Subcutaneous adipose tissue (tissue), 4 donors: ENCODE measurements around the gene ARL14. TPM values are rescaled to one million over a fixed set of nuclear protein-coding genes. Genes with fewer than 3 reads are reported as not detected.

Experiments used
- total RNA-seq, 4 donors: library from RNA; depleted of rRNA; stranded (reverse); fragments of >200 nt; gene quantifications; one replicate each; pipeline ENCODE4 v1.1.0, GENCODE V29; 2016
- TF ChIP-seq, protein P1 (sequence below): fragments of 450-650 bp; IDR thresholded peaks from one replicate; pipeline ENCODE4 v1.5.1; 2016; ENCODE audit warnings: low read depth, mild to moderate bottlenecking, control low read depth, antibody characterized with exemption, moderate library complexity

Gene ARL14
- total RNA-seq, 4 donors from 2014 or later: 1.5 TPM; not detected in 3

DNA sequence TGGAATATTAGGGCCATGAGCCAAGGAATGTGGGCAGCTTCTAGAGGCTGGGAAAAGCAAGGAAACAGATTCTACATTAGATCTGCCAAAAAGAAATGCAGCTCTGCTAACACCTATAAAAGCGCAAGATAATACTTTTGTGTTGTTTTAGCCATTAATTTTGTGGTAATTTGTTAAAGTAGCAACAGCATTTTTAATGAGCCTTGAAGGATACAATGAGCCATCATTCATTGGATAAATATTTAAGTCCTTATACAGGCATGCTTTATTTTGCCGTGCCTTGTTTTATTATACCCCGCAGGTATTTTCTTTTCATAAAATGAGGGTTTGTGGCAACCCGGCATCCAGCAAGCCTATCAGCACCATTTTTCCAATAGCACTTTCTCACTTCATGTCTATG, 15.0 kb downstream of the ARL14 start:
- TF ChIP-seq, protein P1, sequence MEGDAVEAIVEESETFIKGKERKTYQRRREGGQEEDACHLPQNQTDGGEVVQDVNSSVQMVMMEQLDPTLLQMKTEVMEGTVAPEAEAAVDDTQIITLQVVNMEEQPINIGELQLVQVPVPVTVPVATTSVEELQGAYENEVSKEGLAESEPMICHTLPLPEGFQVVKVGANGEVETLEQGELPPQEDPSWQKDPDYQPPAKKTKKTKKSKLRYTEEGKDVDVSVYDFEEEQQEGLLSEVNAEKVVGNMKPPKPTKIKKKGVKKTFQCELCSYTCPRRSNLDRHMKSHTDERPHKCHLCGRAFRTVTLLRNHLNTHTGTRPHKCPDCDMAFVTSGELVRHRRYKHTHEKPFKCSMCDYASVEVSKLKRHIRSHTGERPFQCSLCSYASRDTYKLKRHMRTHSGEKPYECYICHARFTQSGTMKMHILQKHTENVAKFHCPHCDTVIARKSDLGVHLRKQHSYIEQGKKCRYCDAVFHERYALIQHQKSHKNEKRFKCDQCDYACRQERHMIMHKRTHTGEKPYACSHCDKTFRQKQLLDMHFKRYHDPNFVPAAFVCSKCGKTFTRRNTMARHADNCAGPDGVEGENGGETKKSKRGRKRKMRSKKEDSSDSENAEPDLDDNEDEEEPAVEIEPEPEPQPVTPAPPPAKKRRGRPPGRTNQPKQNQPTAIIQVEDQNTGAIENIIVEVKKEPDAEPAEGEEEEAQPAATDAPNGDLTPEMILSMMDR: no peak

DNA sequence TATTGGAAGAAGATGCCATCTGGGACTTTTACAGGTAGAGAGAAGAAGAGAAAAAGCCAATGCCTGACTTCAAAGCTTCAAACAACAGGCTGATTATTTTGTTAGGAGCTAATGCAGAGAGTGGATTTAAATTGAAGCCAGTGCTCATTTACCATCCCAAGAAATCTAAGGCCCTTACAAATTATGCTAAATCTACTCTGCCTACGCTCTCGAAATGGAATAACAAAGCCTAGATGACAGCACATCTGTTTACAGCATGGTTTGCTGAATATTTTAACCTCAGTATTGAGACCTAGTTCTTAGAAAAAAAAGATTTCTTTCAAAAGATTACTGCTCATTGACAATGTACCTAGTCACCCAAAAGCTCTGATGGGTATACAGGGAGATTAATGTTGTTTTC, 16.2 kb downstream of the ARL14 start:
- TF ChIP-seq, protein P1: no peak

DNA sequence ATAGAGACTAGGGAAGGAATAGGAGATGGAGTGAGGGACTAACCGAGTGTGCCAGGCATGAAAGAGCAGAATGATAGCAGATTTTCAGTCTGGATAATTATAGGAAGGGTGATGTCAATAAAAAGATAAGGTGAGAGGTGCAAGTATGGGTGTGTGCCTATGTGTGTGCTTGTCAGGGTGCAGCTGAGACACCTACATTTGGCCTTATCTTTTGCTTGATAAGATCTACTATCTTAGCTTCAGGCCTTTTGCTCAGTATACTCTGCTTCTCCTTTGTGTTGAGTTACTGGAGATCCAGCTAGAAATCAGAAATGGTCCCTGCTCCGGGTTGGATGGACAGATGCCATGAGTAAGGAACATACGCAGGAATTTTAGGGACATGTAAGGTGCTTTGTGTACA, 17.4 kb downstream of the ARL14 start:
- TF ChIP-seq, protein P1: no peak

GRCh38 chr3:160695003-160695402, 18.0 kb downstream of the ARL14 start:
- TF ChIP-seq, protein P1: no peak

GRCh38 chr3:160695915-160696327, 19.0 kb downstream of the ARL14 start:
- TF ChIP-seq, protein P1: no peak

DNA sequence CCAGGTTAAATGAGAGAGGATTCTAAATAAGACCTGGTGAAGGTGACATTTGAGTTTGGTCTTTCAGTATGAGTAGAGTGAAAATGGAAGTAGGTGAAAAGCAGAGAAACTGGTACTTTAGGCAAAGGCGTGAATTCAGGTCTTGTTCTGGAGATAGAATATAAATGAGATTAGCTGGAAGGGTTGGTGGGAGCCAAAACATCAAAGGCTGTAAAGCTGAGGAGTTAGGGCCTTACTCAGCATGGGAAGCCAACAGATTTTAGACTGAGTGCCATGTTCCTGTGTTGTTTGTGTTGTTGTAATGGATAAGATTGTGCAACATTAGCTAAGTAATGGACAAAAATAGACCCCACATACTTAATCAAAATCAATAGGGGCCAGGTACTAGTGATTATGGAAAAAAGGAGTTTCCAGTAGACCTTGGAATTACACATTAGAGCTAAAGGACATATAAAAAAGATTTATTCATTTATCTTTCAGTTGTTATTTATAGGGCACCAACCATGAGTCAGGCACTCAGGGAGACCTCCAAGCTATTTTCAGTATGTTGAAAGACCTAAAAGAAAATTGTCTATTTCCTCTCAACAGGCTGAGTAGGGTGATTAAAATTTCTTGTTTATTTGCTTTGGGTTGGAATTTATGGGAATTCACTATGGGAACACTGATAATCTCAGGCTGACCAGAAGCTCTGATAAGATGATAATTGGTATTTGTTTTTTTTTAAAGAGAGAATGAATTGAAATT, 20.8 kb downstream of the ARL14 start:
- TF ChIP-seq, protein P1: no peak

GRCh38 chr3:160698599-160699195, 21.7 kb downstream of the ARL14 start:
- TF ChIP-seq, protein P1: no peak
